GM13977 (cell line): Measurements from ENCODE around the gene LIME1.

Experiments used
- DNase-seq: peaks from one replicate; pipeline ENCODE4 v3.0.0; 2012; ENCODE audit warnings: low spot score
- in situ Hi-C: fragments of 300-500 bp; cut with MboI; formaldehyde crosslinking; loops from one replicate; pipeline ENCODE4 v1.12.0; 2022; ENCODE audit warnings: low sequenced_read_pairs, low pct_unique_long_range_greater_than_20kb, mixed read lengths, inconsistent platforms; ENCODE audit not compliant: unreplicated experiment
- TF ChIP-seq, protein P1 (sequence below): IDR thresholded peaks from 2 replicates; pipeline ENCODE4 v1.5.1; 2012; ENCODE audit warnings: mild to moderate bottlenecking, control low read depth; ENCODE audit not compliant: insufficient read depth; ENCODE audit errors: extremely low read depth, missing control alignments

The LIME1 gene

DNA sequence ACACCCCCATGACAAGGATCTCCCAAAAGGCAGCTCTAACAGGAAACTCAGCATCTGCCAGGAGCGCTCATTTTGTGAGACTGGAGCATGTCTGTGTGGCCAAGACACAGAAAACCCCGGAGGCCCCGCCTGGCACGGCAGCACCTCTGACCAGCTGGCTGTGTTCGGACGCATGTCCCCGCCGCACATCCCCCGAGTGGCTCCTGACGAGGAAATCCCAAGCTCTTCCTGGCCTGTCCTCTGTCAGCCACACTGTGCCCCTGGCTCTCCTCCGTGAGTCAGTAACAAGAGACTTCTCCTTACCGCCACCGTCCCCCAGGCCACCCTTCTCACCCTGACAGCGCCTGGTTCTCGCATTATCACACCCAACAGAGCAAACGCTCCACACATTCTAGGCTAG, 17.5 kb downstream of the LIME1 start:
- in situ Hi-C loops = no loop called here
- TF ChIP-seq, protein P1, sequence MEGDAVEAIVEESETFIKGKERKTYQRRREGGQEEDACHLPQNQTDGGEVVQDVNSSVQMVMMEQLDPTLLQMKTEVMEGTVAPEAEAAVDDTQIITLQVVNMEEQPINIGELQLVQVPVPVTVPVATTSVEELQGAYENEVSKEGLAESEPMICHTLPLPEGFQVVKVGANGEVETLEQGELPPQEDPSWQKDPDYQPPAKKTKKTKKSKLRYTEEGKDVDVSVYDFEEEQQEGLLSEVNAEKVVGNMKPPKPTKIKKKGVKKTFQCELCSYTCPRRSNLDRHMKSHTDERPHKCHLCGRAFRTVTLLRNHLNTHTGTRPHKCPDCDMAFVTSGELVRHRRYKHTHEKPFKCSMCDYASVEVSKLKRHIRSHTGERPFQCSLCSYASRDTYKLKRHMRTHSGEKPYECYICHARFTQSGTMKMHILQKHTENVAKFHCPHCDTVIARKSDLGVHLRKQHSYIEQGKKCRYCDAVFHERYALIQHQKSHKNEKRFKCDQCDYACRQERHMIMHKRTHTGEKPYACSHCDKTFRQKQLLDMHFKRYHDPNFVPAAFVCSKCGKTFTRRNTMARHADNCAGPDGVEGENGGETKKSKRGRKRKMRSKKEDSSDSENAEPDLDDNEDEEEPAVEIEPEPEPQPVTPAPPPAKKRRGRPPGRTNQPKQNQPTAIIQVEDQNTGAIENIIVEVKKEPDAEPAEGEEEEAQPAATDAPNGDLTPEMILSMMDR = no peak
- no peak for DNase-seq

DNA sequence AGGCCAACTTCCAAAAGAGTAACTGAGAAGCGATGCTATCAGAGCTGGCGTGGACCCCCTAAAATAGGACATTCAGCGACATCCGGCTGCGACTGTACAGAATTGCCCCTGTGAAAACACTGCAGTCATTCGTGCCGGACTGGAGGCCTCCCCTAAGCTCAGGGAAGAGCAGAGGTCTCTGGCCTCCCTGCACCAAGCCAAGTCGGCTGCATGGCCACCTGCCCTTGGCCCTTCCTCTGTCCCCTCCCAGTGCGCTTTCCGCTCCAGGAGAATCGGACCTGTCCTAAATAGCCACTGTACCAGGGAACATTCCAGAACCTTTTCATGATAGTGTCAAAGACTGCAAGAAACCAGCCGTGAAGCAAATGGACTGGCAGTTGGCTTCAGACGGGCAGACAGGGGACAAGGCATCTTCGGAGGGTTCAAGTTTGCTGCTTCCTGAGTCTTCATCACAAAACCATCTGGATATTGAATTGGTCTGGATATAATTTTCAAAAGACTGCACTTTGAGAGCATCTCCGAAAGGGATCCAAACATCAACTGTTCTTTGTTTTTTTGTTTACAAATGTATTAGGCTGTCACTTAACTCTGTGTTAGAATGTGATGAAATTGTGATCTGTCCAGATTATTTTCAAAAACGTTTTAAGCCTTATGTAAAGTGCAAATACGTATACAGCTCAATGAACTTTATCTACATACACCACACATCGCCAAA, 19.6 kb downstream of the LIME1 start:
- TF ChIP-seq, protein P1 = no peak
- in situ Hi-C loops = no loop called here
- no peak for DNase-seq

DNA sequence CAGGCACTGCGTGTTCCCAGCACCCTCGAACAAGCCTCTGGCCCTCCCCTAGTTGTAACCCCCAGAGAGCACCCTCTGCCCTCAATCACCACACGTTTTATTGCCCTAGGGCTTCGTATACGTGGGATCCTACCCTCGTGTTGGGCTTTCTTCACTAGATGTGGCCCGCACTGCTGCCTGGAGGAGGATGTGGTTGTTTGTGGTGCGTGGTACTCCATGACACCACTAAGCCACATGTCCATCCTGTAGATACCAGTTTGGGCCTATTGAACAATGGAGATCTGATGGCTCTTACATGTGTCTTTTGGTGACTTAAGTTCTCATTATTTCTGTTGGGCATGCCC, 20.2 kb downstream of the LIME1 start:
- TF ChIP-seq, protein P1 = no peak
- DNase-seq = no peak
- in situ Hi-C loops = no loop called here

DNA sequence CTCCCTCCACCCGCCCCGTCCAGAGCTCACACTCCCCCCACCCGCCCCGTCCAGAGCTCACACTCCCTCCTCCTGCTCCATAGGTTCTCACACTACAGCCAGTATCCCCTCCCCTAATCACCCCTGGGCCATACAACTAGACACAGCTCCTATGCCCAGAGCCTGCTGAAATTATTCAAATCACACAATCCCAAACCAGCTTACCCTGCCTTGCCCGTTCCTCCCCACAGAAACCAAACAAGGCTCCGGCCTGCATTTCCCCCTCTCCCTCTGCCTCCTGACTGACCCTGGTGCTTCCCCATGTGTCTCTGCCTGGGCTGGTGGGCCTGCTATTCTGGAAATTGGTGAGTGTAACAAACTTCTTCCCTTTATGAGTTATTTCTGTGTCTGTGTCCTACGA, 21.7 kb downstream of the LIME1 start:
- TF ChIP-seq, protein P1 = no peak
- DNase-seq = no peak
- in situ Hi-C loops = no loop called here

DNA sequence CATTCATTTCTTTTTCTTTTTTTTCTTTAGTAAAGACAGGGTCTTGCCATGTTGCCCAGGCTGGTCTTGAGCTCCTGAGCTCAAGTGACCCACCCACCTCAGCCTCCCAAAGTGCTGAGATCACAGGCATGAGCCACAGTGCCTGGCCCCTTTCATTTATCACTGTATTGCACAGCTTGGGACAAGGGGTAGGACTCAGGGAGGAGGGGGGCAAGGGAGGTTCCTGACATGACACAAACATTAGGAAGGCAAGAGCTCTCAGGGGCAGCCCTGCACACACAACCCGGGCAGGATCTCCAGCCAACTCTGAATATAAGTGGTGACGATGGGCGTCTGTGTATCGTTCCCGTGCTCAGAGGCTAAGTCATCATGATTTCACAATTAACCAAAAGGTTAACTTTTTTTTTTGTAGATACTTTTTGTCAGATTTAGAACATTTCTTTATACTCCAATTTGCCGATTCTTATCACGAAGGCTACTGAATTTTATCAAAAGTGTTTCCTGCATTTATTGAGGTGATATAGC, 23.0 kb downstream of the LIME1 start:
- in situ Hi-C loops = no loop called here
- DNase-seq = no peak
- TF ChIP-seq, protein P1 = no peak

GRCh38 chr20:63765082-63765873, 28.8 kb downstream of the LIME1 start:
- in situ Hi-C loops = no loop called here
- TF ChIP-seq, protein P1 = no peak
- no peak for DNase-seq
